GM19240 (cell line): ENCODE measurements around the gene ANKRD28.
"Not testable (repeated sequence)": the region's sequence is repeated elsewhere in the genome, so short reads cannot be mapped to it uniquely, and the experiment has no call there.

Source experiments
- DNase-seq: peaks from one replicate; pipeline ENCODE4 v3.0.0; 2011; ENCODE audit warnings: low spot score; ENCODE audit not compliant: insufficient read length

Gene ANKRD28

GRCh38 chr3:15797642-15798303, at the start of gene ANKRD28:
ANKRD28 (minus strand) TSS chr3:15797979; CDS start chr3:15796521, 1,458 bp downstream.
- DNase-seq = no peak

DNA sequence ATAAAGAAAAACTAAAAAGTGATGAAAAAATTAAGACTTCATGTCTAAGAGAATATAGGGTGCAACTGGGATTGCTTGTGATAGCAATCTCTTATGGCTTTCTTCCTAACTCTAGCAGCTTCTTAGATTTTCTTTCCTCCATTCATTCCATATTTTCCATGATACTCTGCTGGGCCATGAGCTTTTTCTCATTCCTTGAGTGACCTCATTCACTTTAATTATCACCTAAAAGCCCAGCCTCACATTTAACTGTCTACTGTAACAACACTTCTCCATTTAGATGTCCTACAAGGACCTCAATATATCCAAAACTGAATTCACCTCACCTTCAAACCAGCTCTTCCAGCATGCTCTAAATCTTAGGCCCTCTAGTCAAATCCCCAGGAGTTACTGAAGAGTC, 49.5 kb upstream of the ANKRD28 start:
- DNase-seq = no peak

DNA sequence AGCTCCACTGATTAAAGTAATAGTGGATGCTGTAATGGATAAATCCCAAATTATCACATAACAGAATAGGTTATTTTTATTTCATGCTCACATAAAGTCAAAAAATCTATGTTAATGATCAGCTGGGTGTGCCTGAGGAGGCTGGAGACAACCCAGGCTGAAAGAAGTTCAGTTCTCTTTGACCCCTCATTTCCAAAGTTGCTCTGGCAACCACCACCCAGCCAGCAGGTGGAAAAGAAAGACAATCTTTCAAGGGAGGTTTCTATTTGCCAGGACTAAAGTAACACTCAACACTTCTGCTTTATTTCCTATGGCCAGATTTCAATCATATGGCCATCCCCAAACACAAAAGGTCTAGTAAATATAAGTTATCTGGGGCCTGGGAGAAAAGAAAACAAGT, 48.8 kb upstream of the ANKRD28 start:
- DNase-seq = no peak

GRCh38 chr3:15845475-15845874, 47.7 kb upstream of the ANKRD28 start:
- no peak for DNase-seq

GRCh38 chr3:15844889-15845288, 47.1 kb upstream of the ANKRD28 start:
- no peak for DNase-seq

GRCh38 chr3:15841091-15841973, 43.6 kb upstream of the ANKRD28 start:
- not testable (repeated sequence) for DNase-seq

- no peak for DNase-seq
Measured at GRCh38 chr3:15839568-15839967, 41.8 kb upstream of the ANKRD28 start.

DNA sequence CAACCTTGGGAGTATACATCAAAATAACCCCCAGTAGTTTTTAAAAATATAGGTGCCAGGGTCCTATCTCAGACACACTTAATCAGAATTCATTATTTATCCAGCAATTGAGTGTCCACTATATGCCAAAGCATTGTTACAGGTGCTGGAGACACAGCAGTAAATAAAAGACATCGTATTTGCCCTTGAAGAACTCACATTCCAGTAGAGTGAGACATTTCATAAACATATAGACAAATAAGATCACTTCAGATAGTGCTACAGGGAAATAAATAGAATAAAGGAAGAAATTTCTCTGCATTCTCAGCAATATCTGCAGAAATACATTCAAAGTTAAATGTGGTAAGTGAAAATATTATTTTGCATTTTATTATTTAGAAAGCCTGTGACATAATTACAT, 34.1 kb upstream of the ANKRD28 start:
- DNase-seq = no peak

GRCh38 chr3:15825016-15825415, 27.2 kb upstream of the ANKRD28 start:
- DNase-seq = no peak

- no peak for DNase-seq
Measured at GRCh38 chr3:15823092-15823491, 25.3 kb upstream of the ANKRD28 start.

- no peak for DNase-seq
Measured at GRCh38 chr3:15822281-15822680, 24.5 kb upstream of the ANKRD28 start.

GRCh38 chr3:15820911-15821310, 23.1 kb upstream of the ANKRD28 start:
- no peak for DNase-seq

GRCh38 chr3:15819576-15819975, 21.8 kb upstream of the ANKRD28 start:
- DNase-seq = no peak

DNA sequence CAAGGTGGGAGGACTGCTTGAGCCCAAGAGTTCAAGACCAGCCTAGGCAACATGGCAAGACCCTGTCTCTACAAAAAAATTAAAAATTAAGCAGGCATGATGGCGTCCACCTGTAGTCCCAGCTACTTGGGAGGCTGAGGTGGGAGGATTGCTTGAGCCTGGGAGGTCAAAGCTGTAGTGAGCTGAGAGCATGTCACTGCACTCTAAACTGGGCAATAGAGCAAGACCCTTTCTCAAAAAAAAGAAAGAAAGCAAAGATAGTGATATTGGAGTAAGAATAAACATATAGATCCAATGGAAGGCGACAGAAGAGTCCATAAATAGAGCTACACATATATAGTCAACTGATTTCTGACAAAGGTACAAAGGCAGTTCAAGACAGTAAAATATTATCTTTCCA, 21.3 kb upstream of the ANKRD28 start:
- DNase-seq = no peak

DNA sequence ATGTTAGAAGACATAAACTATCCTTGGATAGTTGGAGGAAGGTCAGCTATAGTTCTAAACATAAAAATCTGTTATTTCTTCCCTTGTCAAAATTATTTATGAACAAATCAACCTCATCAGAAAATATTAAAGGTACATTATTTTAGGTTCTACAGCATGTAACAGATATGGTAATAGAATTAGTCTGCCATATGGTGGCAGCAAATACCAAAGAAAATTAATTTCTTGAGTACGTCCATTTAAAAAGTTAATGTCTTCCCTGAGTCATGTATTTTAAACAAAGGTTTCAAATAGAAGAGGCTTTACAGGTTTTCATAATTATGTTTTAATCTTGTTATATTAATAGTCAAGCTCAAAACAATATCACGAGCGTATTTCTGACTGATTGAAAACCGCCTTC, 17.9 kb upstream of the ANKRD28 start:
- no peak for DNase-seq

DNA sequence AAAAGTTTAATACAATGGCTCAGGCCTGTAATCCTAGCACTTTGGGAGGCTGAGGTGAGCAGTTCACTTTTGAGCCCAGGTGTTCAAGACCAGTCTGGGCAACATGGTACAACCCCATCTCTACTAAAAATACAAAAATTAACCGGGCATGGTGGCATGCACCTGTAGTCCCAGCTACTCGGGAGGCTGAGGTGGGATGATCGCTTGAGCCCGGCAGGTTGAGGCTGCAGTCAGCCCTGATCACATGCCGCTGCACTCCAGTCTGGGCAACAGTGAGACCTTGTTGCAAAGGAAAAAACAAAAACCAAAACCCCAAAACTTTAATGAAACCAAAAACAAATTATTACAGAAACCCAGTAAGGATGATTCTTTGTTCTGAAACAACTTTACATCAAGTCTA, 15.3 kb upstream of the ANKRD28 start:
- not testable (repeated sequence) for DNase-seq

- no peak for DNase-seq
Measured at GRCh38 chr3:15812183-15812582, 14.4 kb upstream of the ANKRD28 start.

- DNase-seq = no peak
Measured at GRCh38 chr3:15810702-15811101, 12.9 kb upstream of the ANKRD28 start.

DNA sequence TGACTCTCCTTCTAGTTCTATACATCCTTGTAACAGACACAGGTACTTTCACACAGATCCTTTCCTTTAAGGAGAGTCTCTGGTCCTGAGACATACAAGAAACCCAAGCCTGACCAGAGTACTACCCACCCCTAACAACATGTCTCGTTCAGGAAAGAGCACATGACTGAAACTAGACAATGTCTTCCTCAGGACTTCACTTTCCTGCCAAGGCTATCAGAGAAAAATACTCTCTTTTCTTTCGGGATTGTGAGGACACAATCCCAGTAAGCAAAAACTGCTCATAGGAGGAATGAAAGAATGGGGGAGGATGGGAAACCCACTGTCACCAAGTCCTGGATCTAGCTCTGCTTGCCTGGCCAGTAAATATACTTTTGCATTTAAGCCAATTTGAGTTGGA, 11.5 kb upstream of the ANKRD28 start:
- DNase-seq = no peak

DNA sequence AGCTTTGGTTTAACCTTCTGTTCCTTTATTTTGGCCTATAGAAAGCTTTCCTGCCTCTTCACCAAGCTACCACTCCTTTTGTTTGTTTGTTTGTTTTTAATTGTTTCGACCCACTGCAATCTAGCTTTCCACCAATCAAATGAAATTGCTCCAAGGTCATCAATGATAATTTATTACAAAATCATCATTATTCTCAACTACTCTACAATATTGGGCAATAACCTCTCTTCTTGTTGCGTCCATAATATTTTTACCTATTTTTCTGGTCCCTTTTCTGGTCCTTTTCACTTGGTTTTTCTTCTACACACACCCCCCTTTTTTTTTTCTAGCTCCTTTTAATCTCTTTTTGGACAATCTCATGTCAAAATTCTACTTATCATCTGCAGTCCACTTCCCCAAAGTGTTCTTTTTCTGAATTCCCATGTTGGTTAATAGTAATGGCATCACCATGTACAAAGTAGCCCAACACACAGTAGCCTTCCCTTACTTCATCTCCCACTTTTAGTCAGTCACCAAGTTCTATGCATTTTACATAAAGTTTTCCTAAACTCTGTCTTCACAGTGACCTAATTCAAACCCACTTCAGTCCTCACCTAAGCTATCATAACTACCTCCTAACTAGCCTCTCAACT, 11.0 kb upstream of the ANKRD28 start:
- no peak for DNase-seq

- no peak for DNase-seq
Measured at GRCh38 chr3:15805756-15806266, 8.0 kb upstream of the ANKRD28 start.

DNA sequence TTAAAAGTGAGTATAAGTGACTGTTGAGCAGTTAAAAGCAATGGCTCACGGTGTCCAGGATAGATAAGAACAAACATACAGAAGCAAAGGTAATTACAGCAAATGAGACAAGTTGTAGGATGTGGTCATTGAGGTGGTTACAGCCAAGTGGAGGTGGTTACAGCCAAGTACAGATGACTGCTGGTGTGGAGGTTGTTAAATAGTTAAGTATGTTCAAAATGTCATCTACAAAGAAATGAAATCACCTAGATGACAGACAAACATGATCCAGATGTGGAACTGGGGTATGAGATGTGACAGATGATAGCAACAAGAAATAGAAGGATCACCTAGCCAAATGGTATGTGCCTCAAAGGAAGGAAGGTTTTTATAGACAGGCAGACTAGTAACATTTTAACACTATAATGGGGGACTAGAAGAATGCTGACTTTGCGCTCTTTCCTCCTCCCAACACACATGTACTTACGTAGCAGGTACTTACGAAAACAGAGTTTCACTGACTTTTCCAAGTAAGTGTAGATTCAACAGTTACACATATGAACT, 6.8 kb upstream of the ANKRD28 start:
- DNase-seq = no peak
